GM18951 (cell line): ENCODE data around the gene DPF1.

Source experiments
- POLR2A ChIP-seq: IDR thresholded peaks from 4 replicates; pipeline ENCODE4 v1.6.1; 2011; ENCODE audit warnings: mild to moderate bottlenecking; ENCODE audit not compliant: insufficient read length, insufficient read depth; ENCODE audit errors: extremely low read depth
- in situ Hi-C: fragments of 300-500 bp; cut with MboI; formaldehyde crosslinking; loops from one replicate; pipeline ENCODE4 v1.12.0; 2022; ENCODE audit warnings: low sequenced_read_pairs, mixed read lengths, inconsistent platforms; ENCODE audit not compliant: unreplicated experiment

Gene DPF1

DNA sequence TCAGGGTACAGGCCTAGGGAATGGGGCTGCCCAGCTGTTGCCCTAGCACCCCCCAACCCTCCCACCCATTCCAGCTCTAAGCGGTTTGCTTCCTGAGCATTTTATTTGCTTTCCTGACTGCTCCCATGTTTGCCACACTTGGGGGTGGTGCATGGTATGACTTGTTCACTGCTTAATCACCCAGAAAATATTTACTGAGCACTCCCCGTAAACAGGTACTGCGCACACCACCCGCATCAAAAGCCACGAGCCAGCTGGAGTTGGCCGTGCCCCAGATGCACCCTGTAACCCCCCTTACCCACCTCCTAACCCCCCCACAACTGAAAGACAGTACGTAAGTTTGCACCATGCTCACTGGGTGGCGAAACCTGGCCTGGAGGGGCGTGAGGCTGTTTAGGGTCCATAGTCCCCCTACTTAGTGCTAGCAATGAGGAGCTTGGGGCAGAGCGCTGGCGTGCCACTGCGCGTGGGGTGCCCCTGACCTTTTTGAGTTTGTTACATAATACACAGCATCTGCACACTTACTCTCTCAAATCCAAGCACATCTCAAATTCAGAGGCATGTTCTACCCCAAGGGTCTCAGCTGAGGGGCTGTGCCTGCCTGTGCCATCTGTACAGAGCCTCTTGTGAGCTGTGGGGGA, 29.8 kb downstream of the DPF1 start:
- TF ChIP-seq POLR2A = no peak
- in situ Hi-C loops = no loop called here

DNA sequence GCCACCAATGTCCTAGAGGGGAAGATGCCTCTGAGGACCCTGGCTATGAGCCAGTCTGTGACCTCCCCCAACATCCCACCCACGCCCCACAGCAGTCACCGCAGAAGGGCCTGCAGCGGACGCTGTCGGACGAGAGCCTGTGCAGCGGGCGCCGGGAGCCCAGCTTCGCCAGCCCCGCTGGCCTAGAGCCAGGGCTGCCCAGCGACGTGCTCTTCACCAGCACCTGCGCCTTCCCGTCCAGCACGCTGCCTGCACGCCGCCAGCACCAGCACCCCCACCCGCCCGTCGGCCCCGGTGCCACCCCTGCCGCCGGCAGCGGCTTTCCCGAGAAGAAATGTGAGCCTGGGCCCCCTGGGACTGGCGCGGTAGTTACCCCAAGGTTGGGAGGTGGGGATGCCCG, 30.6 kb downstream of the DPF1 start:
- in situ Hi-C loops = no loop called here
- TF ChIP-seq POLR2A = no peak

DNA sequence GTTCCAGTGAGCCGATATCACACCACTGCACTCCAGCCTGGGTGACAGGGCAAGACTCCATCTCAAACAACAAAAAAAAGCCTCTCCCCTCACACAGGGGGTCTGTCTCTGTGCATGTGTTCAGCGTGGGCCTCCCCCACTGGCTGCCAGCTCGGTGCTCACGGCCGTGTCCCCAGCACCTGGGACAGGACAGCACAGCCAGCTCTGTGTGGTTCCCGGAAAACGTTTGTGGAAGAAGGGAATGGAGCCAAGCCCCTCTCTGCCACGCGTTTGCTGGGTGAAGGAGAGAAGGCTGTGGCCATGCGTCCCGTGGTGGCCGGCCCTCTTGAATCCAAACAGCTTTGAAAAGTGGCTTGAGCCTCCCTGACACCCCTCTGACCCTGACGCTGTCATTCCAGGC, 32.3 kb downstream of the DPF1 start:
- TF ChIP-seq POLR2A = no peak
- in situ Hi-C loops = no loop called here

DNA sequence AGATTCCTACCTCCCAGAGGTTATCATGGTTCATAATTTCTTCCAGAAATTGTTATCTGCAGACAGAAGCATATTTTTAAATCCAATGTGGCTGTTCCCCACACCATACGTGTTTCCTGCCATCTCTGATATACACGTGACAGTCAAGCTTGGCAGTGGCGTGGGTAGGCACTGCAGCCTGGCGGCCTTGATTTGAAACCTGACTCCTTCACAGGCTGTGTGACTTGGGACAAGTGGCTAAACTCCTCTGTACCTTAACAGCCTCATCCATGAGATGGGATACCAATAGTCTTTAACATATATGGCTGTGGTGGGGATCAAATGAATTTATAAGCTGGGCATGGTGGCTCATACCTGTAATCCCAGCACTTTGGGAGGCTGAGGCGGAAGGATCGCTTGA, 33.2 kb downstream of the DPF1 start:
- in situ Hi-C loops = no loop called here
- no peak for TF ChIP-seq POLR2A

DNA sequence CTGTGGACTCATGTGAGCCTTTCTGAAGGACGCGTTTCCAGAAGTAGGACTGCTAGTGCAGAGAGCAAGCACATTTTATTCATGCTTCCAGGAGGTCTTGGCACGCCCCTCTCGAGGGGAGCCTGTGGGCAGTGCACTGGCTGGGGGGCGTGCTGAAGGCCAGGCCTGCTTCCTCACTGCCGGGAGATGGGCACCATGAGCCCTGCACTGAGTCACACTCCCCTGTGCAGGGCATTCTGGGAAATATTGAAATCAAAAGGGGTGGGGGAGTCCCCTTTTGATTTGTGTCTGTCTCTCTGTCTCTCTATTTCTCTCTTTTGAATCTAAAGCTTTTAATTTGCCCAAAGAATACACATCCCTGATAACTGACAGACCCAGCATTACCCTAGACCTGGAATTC, 34.0 kb downstream of the DPF1 start:
- TF ChIP-seq POLR2A = no peak
- in situ Hi-C loops = no loop called here

DNA sequence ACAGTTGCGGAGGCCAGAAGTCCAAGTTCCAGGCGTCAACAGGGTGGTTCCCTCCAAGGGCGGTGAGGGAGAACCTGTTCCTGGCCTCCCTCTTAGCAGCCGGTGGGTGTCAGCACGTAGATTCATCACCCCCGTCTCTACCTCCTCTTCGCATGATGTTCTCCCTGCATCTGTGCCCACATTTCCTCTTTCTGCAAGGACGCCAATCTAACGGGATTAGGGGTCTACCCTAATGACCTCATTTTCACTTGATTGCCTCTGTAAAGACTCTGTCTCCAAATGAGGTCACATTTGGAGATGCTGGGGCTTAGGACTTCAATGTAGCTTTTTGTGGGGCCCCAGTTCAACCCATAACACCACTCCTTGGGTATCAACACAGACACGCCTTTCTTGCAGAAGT, 38.5 kb downstream of the DPF1 start:
- TF ChIP-seq POLR2A = no peak
- in situ Hi-C loops = no loop called here

DNA sequence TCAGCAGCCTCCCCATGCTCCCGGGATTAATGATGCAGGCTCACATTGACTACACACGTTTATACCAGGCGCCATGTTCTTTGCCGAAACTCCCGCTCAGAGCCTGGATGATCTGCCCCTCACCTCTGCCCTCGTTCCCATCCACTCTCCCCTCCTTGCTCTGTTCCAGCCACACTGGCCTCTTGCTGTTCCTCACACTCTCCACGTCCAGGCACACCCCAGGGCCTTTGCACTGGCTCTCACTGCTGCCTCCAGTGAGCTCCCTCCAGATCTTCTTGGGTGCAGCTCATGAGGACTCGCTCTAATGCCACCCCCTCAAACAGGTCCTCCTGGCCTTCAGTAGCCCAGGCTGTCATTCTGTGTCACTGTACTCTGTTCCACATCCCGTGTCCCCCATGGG, 39.2 kb downstream of the DPF1 start:
- TF ChIP-seq POLR2A = no peak
- in situ Hi-C loops = no loop called here

DNA sequence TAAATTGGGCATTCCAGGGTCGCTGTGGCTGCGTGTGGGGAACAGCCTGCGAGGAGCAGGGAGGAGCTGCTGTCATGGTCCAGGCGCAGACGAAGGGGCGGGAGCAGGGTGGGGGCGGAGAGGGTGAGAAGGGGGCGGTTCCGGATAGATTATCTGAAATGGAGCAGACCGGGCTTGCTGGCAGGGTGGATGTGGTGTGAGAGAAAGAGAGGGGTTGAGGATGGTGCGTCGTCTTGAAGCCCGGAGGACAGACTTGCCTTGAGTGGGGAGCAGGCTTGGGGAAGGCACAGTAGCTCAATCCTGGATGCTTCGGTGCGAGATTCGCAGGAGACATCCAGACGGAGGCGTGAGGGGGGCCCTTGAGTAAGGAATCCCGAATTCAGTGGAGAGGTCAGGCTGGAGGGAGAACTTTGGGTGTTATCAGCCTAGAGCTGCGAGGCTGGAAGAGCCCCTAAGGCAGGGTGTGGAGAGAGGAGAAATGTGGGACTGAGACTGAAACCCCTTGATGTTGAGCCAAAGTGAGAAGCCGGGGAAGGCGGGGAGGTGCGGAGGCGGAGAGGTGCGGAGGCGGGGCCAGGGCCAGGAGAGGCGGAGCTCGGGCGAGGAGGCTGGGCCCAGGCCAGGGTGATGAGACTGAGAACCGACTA, 40.6 kb downstream of the DPF1 start:
- in situ Hi-C loops = no loop called here
- TF ChIP-seq POLR2A = no peak

DNA sequence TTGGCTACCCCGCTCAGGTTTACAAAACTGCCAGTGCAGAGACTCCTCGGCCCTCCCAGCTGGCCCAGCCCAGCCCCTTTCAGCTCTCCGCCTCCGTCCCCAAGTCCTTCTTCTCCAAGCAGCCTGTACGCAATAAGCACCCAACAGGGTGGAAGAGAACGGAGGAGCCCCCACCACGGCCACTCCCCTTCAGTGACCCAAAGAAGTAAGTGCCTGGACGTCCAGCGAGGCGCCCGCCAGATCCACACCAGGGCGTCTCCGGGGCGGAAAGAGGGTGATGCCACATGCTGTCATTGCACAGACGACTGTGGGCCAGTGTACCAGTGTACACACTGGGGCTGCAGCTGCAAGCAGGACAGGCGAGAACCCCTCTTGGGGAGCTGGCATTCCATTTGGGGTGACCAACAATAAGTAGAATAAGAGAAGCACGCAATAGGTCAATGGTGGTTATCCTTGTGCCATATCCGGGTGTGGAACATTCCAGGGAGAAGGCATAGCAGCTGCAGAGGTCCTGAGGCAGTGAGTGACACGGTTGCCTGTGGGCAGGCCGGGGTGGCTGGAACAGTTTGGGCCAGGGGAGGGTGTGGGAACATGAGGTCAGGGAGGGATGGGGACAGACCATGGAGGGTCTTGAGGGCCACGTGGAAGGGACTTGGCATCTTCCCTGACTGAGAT, 41.3 kb downstream of the DPF1 start:
- in situ Hi-C loops = no loop called here
- no peak for TF ChIP-seq POLR2A

DNA sequence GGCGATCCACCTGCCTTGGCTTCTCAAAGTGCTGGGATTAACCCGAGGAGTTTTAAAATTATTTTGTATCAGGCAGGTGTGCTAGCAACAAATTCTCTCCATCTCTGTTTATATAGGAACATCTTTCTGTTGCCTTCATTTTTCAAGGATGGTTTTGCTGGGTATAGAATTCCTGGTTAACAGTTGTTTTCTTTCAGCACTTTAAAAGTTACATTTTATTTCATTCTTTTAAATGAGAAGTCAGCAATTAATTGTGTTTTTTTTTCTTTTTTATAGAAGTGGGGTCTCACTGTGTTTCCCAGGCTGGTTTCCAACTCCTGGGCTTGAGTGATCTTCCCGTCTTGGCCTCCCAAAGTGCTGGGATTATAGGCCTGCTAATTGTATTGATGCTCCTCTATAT, 44.0 kb downstream of the DPF1 start:
- no peak for TF ChIP-seq POLR2A
- in situ Hi-C loops = no loop called here

DNA sequence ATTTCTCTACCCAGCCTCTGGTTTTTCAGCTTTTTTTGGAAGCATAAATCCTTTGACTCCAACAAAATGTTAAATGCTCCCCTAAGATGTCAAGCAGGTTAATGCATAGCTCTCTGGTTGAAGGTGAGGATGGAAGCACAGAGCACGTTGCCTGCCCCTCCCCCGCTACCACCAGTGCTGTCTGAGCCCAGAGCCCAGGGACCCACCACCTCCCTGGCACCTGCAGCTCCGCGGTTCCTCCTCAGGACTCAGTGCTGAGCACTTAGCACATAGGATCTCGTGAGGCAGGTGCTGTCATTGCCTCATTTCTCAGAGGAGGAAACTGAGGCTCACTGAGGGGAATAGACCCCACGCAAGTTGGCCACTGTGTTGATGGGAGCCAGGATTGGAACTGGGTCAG, 48.6 kb downstream of the DPF1 start:
- TF ChIP-seq POLR2A = no peak
- in situ Hi-C loops = no loop called here

DNA sequence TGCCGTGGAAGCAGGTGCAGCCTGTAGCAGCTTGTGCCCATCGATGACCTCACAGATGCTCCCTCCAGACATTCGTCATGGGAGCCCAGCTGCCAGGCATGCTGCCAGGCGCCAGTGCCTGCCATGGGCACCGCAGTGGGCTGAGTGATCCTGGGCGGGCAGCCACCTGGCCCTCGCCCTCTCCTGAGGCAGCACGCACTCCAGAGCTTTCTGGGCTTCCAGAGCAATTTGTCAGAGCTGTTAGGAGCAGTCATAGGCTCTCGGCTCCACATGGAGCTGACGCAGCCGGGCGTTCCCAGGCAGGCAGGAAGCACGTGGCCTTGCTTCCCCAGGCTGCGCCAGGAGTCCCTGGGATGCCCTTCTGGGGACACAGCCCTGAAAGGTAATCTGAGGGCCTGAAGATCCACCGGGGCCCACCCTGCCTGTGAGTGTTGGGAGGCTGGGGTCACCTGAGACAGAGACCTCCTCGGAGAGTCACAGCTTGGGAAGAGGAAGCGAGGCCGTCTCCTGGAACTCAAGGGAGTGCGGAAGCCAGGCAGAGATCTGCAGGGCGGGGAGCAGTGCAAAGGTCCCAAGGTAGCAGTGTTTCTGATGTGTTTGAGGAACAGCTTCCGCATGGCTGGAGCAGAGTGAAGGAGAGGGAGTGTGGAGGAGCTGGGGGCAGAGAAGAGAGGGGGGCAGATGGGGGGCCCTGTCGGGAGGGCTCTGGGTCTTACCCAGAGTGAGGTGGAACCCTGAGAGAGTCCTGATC, 50.6 kb downstream of the DPF1 start:
- TF ChIP-seq POLR2A = no peak
- in situ Hi-C loops = no loop called here

DNA sequence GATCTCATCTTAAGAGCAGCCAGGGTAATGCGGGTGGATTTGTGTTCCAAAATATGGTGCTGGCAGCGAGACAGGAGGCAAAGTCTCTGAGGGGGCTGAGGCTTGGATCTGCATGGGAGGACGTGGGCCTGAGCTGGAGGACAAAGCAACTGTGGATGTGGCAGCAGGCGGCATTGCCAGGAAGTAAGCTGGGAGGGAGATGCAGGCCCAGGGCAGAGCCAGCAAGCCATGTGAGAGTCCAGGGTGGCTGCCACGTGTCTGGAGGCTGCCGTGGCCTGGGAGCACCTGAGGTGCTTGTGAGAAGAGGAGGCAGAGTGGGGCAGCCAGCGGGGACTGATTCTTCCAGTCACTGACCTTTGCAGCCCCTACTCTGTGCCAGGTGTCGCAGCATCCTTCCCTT, 52.0 kb downstream of the DPF1 start:
- in situ Hi-C loops = no loop called here
- no peak for TF ChIP-seq POLR2A
